Measurements from ENCODE around the gene COL11A2.

DNA sequence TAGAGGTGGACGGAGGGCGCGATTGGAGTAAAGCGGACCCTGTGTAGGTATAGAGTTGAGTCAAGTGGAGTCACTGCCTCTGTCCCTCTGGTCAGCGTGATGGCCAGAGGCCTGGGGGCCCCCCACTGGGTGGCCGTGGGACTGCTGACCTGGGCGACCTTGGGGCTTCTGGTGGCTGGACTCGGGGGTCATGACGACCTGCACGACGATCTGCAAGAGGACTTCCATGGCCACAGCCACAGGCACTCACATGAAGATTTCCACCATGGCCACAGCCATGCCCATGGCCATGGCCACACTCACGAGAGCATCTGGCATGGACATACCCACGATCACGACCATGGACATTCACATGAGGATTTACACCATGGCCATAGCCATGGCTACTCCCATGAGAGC, 8.9 kb upstream of the COL11A2 start:
- TF ChIP-seq POLR2A (IDR thresholded peaks at IDR 0.05; ENCODE audit: low read depth, low read length) (no peak), POLR2AphosphoS5 (IDR thresholded peaks at IDR 0.05; ENCODE audit: low read depth, low read length) (no peak), TAF1 (IDR thresholded peaks at IDR 0.05; ENCODE audit: low read depth, low read length) (no peak), SPI1 (IDR thresholded peaks at IDR 0.05; ENCODE audit: low read depth, low read length) (no peak), PAX5 (IDR thresholded peaks at IDR 0.05; ENCODE audit: insufficient read depth, low read length, severe bottlenecking) (no peak)
